Measurements from ENCODE around the gene EMSY.
"Not testable (repeated sequence)": the region's sequence is repeated elsewhere in the genome, so short reads cannot be mapped to it uniquely, and the experiment has no call there.

The EMSY gene

DNA sequence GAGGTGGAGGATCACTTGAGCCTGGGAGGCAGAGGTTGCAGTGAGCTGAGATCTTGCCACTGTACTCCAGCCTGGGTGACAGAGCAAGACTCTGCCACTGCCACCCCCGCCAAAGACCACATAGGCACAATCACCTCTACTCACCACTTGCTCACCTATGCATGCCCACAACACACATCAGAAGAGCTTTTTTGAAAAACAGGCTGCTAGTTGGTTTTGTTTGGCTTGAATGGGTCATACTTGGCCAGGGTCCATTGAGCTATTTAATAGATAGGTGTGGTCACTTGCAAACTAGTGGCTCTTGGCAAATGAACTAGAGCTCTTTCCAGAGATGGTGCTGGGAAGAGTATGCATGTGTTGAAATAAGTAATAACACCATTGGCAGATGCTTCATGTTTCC, 80.1 kb downstream of the EMSY start:
- DNase-seq = no peak

DNA sequence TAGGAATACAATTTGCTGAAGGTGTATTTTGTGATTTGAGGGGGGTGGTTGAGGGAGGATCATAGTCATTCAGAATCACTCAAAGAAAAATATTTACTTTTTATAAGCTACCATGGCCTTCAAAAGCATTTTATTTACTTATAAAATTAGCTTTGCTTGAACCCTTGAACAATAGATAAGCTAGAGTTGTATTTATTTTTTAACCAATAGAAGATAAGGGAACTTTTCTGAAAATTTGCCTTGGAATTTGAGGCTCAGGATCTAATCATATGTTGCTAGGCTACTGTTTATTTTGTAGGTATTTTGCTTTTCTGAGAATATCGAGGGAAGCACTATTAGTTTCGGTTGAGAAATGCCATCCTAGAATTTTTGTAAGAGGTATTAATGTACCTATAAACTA, 82.1 kb downstream of the EMSY start:
- no peak for DNase-seq

DNA sequence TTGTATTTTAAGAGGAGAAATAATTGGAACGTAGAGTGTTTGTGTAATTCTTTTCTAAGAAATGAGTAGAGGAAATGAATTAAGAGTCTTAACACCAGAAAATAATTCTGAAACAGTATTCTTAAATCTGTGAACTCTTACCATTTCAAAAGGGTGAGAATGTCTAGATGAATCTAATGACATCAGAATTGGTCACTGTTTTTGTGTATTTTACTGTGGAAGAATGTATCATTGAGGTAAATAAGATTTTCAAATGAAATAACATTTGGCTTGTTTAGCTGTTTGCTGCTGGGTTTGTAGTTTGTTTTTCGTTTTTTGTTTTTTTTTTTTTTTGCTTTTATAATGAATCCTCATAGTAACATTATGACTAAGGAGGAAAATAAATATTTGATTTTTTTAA, 97.6 kb downstream of the EMSY start:
- DNase-seq = no peak

DNA sequence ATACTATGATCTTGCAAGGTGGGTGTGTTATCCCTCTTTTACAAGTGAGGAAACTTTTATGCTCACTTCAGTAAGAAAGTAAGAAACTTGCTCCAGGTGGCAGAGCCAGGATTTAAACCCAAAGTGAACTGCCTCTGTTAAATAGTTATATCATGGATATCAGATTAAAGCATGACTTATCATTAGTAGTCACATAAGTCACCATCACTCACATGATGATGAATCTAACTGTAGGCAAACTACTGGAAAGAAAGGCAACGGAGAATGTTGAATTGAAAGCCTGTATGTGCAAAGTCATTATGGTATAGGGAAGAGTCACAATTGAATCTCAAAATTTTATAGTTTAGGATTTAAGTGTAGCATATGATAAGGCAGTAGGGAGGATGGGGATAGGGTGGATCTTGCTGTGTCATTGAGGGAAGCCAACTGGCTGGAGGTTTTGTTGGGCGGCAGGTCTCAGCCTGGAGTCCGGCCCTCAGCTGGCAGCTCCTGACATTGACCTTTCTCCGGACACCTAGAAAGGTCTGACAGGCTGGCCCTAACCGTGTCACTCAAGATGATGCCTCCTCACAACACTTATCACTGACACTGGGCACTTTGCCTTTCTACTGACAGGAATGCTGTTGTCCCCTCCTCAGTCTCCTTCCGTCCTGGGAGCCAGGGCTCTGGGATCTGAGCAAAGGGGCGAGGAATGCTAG, 98.3 kb downstream of the EMSY start:
- DNase-seq = no peak

DNA sequence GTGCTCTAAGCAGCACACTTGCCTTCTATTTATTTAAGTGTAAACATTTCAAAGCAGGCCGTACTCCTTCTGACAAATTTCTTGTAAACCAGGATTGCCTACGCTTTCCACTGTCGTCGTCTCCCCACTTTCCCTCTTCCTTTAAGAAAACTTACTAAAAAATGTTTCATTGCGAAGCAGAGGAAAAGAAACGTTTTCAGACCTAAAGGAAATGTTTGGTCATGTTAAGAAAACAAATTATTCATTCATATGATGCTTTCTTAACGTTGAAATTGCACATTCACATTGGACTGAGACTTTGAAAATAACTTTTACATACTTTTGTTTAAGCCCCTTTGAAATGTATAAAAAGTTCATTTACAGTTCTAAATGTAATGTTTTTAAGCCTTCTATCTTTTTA, 106.0 kb downstream of the EMSY start:
- no peak for DNase-seq

- DNase-seq = no peak
These were observed 106.6 kb downstream of the EMSY start for GRCh38 chr11:76551400-76551799.

DNA sequence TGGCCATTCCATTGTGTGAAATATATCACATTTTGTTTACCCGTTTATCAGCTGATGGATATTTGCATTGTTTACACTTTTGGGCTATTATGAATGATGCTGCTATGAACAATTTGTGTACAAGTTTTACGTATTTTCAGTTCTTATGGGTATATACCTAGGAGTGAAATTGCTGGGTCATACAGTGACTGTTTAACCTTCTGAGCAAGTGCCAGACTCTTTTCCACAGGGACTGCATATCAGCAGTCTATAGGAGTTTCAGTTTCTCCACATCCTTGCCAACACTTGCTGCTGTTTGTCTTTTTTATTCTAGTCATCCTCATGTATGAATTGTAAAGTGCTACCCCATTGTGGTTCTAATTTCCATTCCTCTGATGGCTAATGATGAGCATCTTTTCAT, 108.2 kb downstream of the EMSY start:
- DNase-seq = no peak

GRCh38 chr11:76553554-76554476, 109.0 kb downstream of the EMSY start:
- DNase-seq = peak; percentile 35

- DNase-seq = no peak
These were observed 109.9 kb downstream of the EMSY start for GRCh38 chr11:76554767-76555166.

DNA sequence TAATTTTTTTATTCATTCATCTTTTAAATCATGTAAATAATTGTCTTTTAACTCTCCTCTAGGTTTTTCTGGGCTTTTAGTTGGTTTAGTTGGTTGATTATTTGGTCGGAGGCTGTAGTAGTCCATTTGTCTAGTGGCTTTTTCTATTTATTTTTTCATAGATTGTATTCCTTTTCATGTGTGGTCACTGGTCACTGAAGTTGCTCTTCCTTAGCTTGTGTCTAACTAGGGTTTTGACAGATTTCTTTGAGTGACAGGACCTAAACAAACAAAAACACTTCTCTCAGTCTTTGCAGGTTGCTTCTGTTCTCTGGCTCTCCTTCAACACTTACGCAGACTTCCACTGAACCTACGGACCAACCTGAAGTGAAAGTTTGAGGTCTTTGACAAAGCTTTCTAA, 112.6 kb downstream of the EMSY start:
- no peak for DNase-seq

GRCh38 chr11:76558473-76558872, 113.7 kb downstream of the EMSY start:
- no peak for DNase-seq

DNA sequence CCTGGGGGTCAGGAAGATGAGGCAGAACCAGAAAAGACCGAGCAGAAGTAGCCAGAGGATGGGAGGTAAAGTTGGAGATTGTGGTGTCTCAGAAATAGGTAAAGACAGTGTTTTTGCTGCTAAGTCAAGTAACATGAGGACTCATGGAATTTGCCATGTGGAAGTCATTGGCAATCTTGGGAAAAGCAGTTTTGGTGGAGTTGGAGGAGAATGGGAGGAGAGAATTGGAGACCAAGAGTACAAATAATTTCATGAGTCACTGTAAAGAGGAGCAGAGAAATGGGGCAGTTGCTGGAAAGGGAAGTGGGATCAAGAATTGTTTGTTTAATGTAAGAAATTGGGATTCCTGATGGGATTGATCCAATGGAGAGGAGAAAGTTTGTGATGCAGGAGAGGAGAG, 114.1 kb downstream of the EMSY start:
- DNase-seq = no peak

DNA sequence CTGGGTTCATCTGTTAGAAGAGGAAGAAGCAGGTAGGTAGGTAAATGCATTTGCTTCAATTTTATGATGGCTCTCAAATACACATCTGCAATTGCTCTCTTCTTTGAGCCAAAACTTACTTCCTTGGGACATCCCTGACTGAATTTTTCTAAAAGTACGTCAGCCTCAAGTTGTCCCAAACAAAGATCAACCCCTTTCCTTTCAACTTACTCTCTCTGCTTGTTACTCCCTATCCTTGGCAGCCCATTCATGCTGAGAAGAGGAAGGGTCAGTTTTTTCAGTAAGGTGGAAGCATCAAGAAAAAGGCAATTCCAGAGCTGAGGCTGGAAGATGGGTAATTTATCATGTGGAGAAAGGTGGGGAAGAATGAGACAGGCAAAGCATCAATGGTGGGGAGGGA, 114.5 kb downstream of the EMSY start:
- DNase-seq = no peak

GRCh38 chr11:76560219-76560618, 115.4 kb downstream of the EMSY start:
- DNase-seq = no peak

DNA sequence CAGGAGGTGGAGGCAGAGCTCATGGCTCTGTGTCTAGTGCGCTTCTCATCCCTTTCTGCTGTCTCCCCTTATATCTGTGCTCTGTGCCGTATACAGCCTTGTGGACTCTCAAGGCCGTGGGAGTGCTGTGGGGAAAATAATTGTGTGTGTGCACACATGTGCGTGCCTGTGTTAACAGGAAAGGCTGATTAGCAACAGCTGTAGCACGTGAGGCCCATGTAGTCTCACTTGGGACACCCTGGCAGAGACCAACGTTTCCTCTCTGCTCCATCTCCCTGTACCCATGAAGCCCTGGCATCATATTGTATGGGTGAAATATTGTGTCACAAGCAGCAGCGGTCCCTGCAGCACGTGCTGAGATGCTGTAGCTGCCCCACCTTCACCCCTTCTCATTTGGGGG, 116.4 kb downstream of the EMSY start:
- no peak for DNase-seq

GRCh38 chr11:76562541-76562940, 117.7 kb downstream of the EMSY start:
- no peak for DNase-seq

DNA sequence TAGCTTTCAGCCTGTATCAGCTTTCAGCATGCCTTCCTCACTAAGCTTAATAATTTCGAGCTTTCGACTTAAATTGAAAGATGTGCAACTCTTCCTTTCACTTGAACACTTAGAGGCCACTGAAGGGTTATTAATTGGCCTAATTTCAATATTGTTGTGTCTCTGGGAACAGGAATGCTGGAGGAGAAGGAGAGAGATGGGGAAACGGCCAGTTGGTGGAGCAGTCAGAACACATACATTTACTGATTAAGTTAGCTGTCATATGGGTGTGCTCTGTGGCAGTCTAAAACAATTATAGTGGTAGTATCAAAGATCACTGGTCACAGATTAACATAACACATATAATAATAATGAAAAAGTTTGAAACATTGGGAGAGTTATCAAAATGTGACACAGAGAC, 119.5 kb downstream of the EMSY start:
- no peak for DNase-seq

GRCh38 chr11:76566811-76567210, 122.0 kb downstream of the EMSY start:
- DNase-seq = peak; percentile 32

- DNase-seq = no peak
These were observed 122.4 kb downstream of the EMSY start for GRCh38 chr11:76567261-76567660.

- DNase-seq = no peak
These were observed 123.3 kb downstream of the EMSY start for GRCh38 chr11:76568139-76568538.

DNA sequence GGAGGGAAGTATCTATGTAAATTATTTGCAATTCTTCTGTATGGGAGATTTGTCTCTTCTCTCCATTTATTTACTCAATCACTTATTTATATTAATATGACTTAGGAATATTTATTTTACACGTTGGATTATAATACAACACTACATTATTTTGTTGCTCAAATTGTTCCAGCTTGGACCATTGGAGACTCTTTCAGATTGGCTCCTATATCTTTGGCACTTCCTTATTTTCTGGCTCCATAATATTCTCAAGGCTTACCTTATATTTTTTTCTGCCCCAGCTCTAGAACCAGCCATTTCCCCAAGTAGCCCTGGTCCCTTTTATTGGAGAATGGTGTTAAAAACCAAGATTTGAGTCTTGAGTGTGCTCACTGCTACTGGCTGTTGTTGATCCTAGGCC, 123.8 kb downstream of the EMSY start:
- DNase-seq = no peak

DNA sequence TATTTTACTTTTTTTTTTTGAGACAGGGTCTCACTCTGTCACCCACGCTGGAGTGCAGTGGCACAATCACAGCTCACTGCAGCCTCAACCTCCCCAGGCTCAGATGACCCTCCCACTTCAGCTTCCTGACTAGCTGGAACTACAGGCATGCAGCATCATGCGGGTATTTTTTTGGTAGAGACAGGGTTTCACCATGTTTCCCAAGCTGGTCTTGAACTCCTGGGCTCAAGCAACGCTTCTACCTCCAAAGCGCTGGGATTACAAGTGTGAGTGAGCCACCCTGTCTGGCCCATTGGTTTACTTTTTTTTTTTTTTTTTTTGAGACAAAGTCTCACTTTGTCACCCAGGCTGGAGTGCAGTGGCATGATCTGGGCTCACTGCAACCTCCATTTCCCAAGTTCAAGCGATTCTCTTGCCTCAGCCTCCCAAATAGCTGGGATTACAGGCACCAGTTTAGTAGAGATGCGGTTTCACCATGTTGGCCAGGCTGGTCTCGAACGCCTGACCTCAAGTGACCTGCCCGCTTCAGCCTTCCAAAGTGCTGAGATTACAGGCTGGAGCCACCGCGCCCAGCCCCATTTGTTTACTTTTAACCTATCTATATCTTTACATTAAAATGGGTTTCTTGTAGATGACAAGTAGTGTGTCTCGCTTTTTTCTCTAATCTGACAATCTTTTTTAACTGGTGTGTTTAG, 127.5 kb downstream of the EMSY start:
- not testable (repeated sequence) for DNase-seq

DNA sequence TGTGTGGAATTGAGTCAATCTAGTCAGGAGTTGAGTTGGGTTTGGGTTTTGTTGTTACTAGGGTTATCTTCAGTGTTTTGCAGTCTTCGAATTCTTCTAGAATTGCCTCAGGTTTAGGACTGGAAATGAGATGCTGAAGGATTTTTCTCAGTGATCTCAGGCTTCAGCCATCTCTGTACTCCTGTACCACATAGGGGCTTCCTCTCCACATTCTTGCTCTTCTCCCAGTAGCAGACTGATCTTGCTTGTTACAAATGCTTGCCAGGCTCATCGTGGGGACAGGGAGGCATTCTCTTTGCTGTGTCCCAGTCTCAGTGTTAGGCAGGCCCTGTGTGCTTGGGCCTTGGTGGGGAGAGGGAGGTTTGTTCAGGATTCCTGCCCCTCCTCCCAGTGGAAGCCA, 129.6 kb downstream of the EMSY start:
- no peak for DNase-seq

- DNase-seq = no peak
These were observed 130.1 kb downstream of the EMSY start for GRCh38 chr11:76574879-76575278.

Data from suppressor macrophage treated with lipopolysaccharide for 4 hours (primary cell).